Measurements from ENCODE around the gene MOG.

Gene MOG

DNA sequence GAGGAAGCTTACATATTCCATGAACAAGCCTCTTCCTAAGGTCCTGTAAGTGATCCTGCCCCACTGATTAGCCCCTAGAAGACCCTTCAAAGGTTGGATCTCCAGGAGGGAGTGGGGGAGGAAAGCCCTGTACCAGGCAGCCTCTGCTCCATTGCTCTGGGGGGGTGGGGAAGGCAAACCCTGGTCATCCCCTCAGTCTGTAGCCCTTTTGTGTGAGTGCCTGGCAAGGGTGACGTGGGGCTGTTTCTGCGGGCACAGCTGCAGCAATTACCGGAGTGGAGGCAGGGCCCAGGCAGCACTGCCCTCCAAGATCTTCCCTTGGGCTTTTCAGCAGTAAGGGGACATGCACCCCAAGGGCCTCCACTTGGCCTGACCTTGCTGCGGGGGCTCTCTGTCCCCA, at the start of gene MOG:
TSS of gene MOG (plus strand) at position 295 of the 400 bp plus-strand sequence. CDS start 118 bp downstream, outside the sequence.
- DNase-seq = no peak

DNA sequence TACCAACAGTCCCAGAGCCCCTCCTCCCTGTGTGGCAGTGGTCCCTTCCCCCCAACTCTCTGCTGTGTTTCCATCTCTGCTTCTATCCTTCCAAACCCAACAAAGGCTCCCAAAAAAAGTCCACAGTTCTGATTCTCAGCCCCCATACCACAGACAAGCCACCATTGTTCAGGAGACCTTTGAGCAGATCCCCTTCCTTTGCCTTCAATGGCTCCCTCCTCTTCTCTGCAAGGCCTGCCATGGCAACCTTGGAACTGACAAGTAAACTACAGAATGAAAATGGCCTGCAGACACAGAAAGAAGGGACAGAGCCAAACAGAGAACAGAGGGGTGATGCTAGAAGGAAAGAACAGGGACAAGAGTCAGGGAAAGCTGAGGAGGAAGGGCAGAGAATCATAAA, 48.8 kb upstream of the MOG start:
- DNase-seq = no peak

GRCh38 chr6:29610540-29610939, 46.4 kb upstream of the MOG start:
- DNase-seq = no peak

DNA sequence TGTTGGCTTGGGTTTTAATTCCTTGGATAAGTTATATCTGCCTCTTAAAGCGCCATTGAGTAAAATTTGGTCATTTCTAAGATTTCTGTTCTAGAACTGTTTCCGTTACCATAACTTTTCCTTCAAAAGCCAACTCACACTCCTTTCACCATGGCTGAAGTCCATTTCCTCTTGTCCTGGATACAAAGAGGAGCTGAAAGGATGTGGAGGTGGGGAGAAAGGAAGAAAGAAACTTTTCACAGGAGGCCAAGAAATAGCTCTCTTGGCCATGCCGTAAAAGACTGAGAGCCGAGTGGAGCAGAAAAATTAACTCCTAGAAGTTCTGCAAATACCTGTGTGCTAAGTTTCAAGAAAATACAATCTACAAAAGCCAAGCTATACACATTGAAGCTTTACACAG, 45.5 kb upstream of the MOG start:
- no peak for DNase-seq

DNA sequence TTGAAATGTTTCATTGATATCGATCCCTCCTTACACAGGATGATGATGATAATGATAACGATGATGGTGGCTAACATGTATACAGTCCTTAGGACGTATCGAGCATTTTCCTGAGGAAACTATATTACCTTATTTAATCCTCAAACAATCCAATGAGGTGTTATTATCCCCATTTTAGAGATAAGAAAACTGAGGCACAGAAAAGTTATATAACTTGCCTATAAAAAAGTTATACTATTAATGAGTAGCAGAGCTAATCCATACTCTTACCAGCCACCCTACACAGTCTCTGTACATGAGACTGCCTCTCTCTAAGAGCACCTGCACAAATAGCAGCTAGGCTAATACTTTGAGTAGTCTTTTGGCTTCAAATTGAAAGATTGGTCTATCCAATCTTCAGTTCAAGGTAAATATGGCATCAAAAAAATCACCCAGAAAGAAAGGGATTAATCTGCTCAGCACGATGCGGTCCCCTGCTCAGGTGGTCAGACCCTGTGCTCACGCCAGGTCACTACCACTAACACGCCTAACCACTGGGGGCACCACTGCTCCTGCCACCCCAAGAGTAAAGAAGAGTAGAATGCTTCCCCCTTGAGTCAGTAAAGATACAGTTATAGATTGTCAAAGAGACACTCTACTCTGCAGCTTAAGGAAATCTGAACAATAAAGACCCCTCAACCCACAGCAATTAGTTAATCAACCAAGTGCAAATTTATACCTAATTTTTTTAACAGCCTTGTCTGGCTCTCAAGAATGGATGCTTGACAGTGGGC, 38.9 kb upstream of the MOG start:
- no peak for DNase-seq

DNA sequence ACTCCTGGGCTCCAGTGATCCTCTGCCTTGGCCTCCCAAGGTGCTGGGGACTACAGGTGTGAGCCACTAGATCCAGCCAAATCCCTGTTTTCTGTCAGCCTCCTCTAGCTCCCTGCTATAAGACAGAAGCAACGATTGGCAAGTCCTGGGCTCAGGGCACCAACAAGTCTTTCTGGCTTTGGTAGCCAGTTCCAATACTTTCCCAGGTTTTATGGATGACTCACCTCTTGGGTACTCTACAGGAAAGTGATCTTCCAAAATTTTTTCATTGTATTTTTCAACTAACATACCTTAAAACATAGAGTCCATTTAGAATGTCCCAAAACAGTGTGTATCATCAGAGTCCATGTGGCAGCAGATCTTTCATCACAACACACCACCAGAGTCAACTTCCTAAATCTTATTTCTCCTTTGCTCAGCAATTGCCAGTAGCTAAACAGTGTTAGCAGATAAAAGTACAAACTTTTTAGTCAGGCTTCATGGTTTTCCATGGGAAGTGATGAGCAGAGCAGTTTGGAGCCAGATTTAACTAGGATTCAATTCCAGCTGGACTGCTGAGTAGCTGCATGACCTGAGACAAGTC, 37.2 kb upstream of the MOG start:
- DNase-seq = no peak

GRCh38 chr6:29620630-29621029, 36.3 kb upstream of the MOG start:
- DNase-seq = no peak

- no peak for DNase-seq
These were observed 32.4 kb upstream of the MOG start for GRCh38 chr6:29624520-29624961.

DNA sequence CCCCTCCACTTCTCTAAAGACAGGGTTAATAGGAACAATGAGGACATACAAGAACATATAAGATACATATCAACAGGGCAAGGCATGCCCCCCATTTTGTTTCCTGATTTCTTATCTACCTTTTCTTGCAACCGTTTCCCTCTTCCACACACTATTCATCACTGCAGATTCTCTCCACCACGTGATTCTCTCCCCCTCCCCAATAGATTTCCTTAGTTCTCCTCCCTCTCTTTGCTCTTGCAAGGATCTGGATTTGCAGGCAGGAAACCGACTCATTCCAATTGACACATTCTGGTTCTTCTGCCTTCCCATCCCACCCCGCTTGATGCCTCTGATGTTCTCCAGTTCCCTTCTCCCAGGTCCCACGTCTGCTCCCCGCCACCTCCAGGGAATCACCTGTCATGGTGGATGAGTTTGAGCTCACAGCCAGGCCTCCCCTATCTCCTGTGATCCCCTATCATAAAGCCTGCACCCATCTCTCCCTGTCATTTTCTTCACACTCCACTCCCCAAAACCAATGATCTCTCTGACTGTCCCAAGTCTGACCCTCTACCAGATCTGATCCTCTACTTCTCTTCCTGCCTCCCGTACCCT, 31.5 kb upstream of the MOG start:
- no peak for DNase-seq

DNA sequence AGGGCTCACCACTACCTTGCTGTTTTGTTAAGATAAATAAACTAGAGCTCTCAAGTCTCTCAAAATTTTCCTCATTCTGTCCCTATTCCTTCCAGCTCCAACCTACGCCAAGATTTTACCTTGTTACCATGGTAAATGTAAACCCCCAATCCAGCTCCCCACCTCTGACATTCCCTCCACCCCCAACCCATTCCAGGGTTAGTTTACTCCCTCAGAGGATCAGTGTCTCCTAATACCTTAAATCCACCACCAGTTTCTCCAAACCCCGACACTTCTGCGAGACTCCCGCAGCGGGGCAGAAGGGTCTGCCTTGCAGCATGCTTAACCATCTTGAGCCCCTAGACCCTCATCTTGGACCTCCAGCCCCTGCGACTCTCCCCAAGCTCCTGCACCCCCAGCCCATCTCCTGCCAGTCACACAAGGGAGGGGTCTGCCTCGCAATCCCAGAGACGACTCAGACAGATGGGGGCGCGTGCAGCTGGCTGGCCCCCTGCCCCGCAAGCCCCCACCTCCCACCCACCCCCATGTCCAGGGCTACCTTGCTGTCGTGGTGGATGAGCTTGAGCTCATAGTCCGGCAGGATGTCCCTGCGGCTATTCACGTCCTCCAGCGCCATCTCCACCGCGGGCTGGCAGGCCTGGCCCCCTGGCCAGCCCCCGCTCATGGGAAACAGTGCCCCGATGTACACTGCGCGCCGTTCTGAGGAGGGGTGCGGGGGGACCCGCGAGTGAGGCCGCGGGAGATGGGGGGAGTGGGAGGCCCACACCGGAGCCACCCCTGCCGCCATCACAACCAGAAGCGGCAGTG, 29.7 kb upstream of the MOG start:
- DNase-seq = no peak

DNA sequence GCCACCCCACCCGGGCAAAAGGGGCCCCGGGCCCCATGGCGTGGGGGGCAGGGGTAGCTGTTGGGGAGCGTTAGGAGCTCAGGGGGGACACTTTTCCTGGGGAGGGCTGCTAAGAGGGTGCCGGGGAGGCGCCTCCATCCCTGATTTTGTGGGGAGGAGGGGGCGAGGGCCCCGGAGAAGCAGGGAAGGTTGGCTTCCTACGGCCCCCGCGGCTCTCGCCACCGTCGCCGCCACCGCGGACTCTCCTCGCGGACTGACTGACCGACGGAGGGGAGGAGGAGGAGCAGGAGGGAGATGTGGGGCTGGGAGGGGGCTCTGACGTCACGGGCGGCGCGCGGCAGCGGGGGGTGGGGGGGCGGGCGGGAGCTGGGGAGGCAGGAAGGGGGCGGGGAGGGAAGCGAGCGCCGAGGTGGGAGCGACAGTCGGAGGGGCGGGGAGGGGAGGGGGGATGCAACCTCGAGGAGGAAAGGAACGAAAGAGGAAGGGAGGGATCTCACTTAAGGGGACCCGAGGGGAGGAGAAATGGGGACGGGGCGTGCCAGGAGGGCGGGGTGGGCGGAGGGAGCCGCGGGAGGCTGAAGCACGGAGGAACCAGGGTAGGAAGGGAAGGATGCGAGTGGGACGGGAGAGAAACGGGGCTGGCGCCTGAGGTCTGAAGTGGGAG, 29.0 kb upstream of the MOG start:
- DNase-seq = no peak

DNA sequence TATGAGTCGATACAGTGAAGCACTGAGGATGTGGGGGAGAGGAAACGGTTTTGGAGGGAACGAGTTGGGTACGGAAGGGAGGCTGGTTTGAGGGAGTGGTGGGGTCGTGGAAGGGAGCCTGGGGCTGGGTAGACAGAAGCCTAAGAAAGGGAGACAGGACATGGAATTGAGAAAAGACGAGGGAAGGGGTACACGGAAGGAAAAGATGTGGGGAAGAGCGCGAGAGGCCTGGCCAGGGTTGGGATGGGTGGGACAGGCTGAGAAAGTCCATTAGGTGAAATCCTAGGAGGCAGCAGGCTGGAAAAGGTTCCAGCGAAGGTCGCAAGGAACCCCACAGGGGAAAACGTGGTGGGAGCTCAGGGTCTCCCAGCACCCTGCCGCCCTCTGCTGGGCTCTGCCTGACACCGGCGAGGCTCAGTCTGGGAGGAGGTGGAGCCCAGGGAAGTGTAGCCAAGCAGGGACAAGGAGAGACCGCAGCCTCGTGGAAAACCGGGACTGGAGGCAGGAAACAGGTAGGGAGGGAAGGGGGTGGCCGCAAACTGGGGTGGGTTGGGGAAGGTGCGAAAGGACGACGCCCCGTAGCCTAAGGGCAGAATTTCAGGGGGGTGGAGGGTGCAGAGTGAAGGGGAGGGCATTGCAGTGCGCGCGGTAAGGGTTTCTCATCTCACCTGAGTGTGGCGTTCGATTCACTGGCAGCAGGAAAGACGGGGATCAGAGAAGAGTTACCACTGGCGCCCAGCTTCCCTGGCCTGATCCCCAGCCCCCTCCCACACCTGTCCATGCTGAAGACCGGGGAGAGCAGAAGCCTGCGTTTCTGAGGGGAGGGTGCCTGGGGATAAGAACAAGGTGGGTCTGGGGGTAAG, 28.2 kb upstream of the MOG start:
- DNase-seq = peak; percentile 67

DNA sequence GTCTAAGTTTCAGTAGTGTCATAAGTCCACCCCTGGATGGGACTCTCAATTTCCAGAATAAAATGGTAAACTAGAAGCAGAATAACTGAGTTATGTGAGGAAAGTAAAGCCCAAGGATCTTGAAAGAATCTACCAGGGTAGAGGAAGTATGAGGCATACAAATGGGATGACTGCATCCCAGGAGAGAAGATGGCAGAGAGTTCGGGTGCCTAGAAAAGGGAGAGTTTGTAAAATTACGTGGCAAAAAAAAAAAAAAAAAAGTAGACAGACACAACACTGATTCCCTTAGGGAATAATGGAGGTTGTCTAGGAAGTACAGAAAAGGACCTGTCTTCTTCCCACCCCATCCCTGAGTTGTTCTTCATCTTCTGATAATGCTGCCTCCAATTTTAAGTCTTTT, 27.3 kb upstream of the MOG start:
- DNase-seq = no peak

DNA sequence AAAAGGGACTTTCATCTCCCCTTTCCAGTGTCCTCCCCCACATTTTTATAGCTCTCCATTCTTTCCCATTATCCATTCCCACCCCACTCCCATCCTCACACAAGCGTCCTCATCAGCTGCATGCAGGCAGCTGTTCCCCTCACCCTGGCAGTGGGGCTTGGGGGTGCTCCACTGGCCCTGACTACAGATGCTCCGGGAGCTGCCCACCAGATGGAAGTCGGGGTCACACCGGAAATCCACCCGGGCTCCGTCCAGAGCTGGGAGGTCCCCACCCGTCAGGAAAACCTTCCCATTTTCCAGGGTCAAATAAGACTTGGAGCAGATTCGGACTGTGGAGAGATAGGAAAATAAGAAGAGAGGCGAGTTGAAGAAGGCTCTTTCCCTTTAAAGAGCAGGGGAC, 26.6 kb upstream of the MOG start:
- no peak for DNase-seq

GRCh38 chr6:29631209-29631810, 25.6 kb upstream of the MOG start:
- DNase-seq = no peak

DNA sequence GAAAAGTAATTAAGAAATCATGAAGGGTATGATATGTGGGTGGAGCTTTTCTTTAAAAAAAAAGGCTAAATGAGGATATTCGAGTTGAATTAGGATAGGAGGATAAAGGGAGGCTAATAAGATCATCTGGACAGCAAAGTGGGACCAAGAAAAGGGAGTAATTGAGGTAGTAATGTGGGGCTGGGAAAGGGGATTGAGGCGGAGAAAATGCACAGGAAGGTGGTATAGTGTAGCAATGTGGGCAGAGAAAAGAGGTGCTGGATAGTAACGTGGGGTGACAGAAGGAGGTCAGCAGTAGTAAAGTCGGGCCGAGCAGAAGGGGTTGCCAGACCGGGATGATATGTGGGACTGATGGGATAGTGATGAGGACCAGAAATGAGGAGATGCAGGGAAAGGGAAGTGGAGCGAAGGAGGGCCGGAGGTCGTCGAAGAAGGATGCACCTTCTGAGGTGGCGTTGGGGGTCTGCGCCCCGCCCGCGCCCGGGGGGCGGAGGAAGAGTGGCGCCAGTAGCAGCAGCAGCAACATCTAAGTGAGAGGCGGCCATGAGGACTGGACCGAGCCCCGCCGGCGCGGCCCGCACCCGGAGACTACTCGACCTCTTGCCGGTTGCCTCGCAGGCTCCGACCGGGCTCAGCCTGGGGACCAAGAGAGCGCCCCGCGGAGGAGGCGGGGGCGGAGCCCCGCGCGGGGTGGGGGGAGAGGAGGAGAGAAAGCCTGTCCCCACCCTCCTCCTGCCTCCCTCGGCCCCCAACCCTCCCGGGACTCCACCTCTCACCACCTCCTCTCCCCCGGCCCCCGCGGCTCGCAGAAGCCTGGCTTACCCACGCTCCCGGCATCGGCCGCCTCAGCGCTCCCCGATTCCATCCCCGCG, 24.8 kb upstream of the MOG start:
- DNase-seq = peak; percentile 15

GRCh38 chr6:29632789-29633533, 23.9 kb upstream of the MOG start, which contains the start of gene GABBR1:
Gene GABBR1, minus strand, starts transcription at chr6:29633183. Its CDS starts 798 bp downstream, at chr6:29632385.
- peak; percentile 57 for DNase-seq

- no peak for DNase-seq
These were observed 23.4 kb upstream of the MOG start for GRCh38 chr6:29633534-29633905.

GRCh38 chr6:29637247-29637646, 19.6 kb upstream of the MOG start:
- DNase-seq = no peak
